ENCODE data around the gene SIL1.
A peak's percentile ranks its signal among the peaks of the same experiment; 100 is the strongest.
"Not testable (repeated sequence)": the region's sequence is repeated elsewhere in the genome, so short reads cannot be mapped to it uniquely, and the experiment has no call there.

Gene SIL1

GRCh38 chr5:139197710-139198669 is at the start of gene SIL1:
TSS of gene SIL1 (minus strand) at chr5:139198368. CDS start at chr5:139127843, 70,525 bp downstream.
- DNase-seq = peak; percentile 89

DNA sequence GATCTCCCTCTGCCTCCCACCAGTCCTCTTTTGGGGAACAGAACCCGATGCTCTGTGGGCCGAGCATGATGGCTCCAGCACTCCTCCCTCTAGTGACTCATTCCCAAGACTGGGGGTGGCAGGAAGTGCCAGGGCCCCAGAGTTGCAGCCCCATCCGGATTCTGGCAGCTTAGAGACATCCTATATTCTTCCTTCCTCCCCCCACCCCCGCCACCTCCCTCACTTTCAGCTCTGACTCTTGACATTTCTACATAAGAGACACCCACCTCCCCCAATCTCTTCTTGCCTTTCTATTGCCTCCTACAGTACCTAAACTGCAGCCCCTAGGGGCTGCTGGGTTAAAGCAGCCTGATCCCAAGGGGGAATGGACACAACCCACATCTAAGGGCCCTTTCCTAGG is 48.2 kb upstream of the SIL1 start:
- peak; percentile 89 for DNase-seq

- DNase-seq = no peak
Measured at GRCh38 chr5:139245637-139246339, 47.6 kb upstream of the SIL1 start.

- peak; percentile 31 for DNase-seq
Measured at GRCh38 chr5:139243425-139243970, 45.3 kb upstream of the SIL1 start.

- no peak for DNase-seq
Measured at GRCh38 chr5:139241139-139241538, 43.0 kb upstream of the SIL1 start.

DNA sequence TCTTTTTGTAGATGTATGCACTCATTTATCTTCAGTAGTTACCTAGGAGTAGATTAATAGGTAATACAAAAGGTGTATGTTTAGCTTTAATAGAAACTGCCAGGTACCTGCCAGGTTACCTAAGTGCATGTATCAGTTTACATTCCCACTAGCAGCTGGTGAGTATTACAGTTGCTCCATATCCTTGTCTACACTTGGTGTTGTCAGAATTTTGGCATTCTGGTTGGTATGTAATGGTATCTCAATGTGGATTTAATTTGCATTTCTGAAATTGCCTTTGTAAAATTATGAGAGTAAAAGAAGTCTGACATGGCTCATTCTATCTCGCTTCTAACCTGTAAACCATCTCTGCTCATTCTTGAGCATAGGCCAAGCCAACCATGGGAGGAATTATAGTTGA is 38.3 kb upstream of the SIL1 start:
- no peak for DNase-seq

- no peak for DNase-seq
Measured at GRCh38 chr5:139232147-139232724, 34.1 kb upstream of the SIL1 start.

GRCh38 chr5:139228201-139228803 is 30.1 kb upstream of the SIL1 start:
- DNase-seq = no peak

GRCh38 chr5:139226131-139226530 is 28.0 kb upstream of the SIL1 start:
- DNase-seq = no peak

GRCh38 chr5:139223481-139223880 is 25.3 kb upstream of the SIL1 start:
- DNase-seq = no peak

GRCh38 chr5:139222346-139222745 is 24.2 kb upstream of the SIL1 start:
- DNase-seq = no peak

DNA sequence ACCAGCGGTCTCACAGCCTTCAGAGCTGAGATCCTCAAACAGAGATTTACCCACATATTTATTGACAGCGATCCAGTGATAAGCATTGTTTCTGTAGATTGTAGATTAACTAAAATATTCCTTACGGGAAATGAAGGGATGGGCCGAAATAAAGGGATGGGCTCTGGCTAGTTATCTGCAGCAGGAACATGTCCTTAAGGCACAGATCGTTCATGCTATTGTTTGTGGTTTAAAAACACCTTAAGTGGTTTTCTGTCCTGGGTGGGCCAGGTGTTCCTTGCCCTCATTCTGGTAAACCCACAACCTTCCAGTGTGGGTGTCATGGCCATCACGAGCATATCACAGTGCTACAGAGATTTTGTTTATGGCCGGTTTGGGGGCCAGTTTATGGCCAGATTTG is 19.9 kb upstream of the SIL1 start:
- DNase-seq = not testable (repeated sequence)

GRCh38 chr5:139215107-139215975 is 17.2 kb upstream of the SIL1 start:
- DNase-seq = no peak

DNA sequence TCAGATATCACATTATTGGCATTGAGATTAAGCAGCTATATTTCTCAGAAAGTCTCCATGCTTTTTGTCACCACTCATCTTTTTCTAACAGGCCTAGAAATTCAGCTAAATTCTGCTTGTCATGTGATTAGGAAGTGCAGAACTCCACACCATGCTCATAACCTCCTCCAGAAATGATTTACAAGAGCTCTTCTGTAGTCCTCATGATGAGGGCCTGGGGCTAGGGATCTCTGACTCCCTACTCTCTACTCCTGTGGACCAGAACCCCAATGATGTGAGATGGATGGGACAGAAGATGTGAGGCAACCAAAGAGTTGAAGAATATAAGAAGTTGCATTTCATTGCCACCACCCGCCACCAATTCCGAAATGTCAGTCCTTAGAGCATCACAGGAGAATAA is 16.5 kb upstream of the SIL1 start:
- no peak for DNase-seq

DNA sequence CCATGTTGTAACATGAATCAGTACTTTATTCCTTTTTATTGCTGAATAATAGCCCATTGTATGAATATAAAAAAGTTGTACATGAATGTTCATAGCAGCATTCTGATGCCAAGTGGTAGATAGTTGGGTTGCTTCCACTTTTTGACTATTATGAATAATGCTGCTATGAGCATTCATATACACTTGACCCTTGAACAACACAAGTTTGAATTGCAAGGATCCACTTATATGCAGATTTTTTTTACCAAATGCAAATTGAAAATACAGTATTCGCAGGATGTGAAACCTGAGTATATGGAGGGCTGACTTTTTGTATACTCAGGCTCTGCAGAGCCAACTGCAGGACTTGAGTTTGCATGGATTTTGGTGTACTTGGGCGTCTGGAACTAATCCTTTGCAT is 14.7 kb upstream of the SIL1 start:
- DNase-seq = no peak

GRCh38 chr5:139212486-139212885 is 14.3 kb upstream of the SIL1 start:
- DNase-seq = no peak

DNA sequence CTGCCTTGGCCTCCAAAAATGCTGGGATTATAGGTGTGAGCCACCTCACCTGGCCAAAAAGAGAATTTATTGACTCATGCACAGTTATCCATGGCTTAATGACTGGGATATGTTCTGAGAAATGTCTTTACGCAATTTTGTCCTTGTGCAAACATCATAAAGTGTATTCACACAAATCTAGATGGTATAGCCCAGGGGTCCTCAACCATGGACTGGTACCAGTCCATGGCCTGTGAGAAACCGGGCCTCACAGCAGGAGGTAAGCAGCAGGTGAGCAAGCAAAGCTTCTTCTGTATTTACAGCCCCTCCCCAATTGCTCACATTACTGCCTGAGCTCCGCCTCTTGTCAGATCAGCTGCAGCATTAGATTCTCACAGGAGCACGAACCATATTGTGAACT is 12.4 kb upstream of the SIL1 start:
- DNase-seq = no peak

- DNase-seq = peak; percentile 59
Measured at GRCh38 chr5:139207297-139208000, 9.3 kb upstream of the SIL1 start.

DNA sequence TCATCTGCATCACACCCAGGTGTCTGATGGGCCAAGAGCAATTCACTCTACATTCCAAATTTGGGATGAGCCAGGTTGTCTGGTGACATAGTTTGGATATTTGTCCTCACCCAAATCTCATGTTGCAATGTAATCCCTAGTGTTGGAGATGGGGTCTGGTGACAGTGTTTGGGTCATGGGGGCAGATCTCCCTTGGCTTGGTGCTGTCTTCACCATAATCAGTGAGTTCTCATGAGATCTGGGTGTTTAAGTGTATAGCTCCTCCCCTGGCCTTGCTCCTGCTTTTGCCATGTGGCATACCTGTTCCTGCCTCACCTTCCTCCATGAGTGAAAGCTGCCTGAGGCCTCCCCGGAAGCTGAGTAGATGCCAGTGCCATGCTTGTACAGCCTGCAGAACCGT is 7.4 kb upstream of the SIL1 start:
- no peak for DNase-seq

DNA sequence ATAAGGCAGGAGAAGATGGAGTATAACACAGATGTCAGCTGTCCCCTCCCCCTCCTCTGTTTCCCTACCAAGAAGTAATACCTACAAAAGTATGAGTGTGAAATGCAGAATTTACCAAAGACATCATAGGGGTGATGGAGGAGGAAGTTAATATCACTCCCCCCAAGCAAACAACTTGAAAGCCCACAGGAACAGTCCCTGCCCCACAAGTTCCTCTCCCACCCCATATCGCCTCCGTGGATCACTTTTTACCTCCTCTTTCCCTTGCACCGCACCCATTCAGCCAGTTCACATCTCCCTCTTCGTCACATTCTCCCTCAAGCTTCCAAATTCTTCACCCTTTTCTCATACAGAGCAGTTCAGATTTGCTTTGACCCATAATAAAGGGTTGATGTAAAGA is 7.0 kb upstream of the SIL1 start:
- DNase-seq = peak; percentile 25

DNA sequence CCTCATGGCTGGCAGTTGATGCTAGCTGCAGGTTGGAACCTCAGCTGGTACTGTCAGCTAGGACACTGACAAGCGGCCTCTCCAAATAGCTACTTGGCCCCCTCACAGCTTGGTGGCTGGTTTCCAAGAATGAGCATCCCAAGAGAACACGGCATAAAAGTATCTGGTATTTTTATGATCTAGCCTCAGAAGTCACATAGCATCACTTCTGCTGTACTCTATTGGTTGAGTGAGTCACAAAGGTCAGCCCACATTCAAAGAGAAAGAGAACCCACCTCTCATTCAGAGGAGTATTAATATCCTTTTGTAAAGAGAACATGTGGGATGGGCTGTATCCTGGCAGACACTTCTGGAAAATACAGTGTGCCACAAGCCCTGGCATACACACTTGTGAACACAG is 6.0 kb upstream of the SIL1 start:
- DNase-seq = no peak

Data from MV-4-11 (cell line).